Measurements from ENCODE around the gene SHC4. TPM values are rescaled to one million over a fixed set of nuclear protein-coding genes. Genes with fewer than 3 reads are reported as not detected.

SHC4 gene
- total and polyA plus RNA-seq, 2 of the 8 experiments (the other 6 are each of a cell fraction or from before 2014, with no cell fraction given), result 0.15 to 0.30 TPM

GRCh38 chr15:48802257-48802656 lies 161.5 kb downstream of the SHC4 start (continued):
- TF ChIP-seq CHD7 (IDR thresholded peaks at IDR 0.05; ENCODE audit: insufficient replicate concordance, low read length), result no peak
- TF ChIP-seq E2F6 (IDR thresholded peaks at IDR 0.05), result no peak
- no peak for TF ChIP-seq CTBP2 (IDR thresholded peaks at IDR 0.05; ENCODE audit: borderline replicate concordance, insufficient read depth, insufficient read length, low read length)
- TF ChIP-seq TBP (IDR thresholded peaks at IDR 0.05; ENCODE audit: low read depth, low read length), result no peak
- no peak for TF ChIP-seq POLR2A (IDR thresholded peaks at IDR 0.05; ENCODE audit: control extremely low read depth in 1 of 2, low read depth in 2 of 2, low read length in 2 of 2)
- no peak for TF ChIP-seq GABPA (IDR thresholded peaks at IDR 0.05; ENCODE audit: borderline replicate concordance, insufficient read depth, low read length)
- TF ChIP-seq POLR2AphosphoS5 (IDR thresholded peaks at IDR 0.05; ENCODE audit: low read depth, low read length), result no peak
- TF ChIP-seq CBX5 (IDR thresholded peaks at IDR 0.05; ENCODE audit: low read depth, low read length), result no peak
